ENCODE results near the gene NHSL2.

Gene NHSL2

DNA sequence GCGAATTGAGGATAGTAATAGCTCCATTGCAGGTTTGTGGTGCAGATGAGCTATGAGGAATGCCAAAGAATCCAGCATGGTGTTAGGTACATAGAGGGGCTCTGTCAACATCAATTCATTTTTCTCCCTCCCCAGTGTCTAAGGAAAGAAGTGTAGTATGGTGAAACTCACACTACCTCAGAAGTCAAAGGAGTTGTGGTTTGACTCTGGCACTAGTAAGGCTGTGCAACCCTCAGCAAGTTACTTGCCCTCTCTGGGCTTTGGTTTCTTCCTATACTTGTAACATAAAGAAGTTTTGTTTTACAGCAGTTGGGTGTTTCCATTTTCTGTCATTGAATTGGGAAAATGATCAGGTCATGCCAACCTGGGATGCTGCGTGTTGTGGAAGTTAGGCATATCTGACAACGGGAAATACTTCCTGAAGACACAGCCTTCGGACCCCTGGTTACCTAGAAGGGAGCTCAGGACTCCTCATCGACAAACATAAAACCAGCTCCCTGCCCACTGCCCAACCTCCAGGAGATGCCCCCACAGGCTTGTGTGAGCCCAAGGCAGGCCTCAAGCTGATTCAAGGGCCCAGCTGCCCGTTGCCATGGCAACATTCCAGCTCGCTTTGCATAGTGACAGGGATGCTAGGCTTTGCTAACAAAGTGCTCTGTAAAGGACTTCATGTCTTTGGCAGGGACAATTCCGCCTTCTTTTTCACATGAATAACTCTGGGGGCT, 149.7 kb downstream of the NHSL2 start:
- ChIA-PET POLR2A (no interaction called here), CTCF (interaction anchor here (0.9 to 1.7 kb wide), 2 partner anchors 15 to 66 kb away, joined by 3 to 4 read pairs; no protein-coding TSS in a partner anchor)
- TF ChIP-seq, protein P1, sequence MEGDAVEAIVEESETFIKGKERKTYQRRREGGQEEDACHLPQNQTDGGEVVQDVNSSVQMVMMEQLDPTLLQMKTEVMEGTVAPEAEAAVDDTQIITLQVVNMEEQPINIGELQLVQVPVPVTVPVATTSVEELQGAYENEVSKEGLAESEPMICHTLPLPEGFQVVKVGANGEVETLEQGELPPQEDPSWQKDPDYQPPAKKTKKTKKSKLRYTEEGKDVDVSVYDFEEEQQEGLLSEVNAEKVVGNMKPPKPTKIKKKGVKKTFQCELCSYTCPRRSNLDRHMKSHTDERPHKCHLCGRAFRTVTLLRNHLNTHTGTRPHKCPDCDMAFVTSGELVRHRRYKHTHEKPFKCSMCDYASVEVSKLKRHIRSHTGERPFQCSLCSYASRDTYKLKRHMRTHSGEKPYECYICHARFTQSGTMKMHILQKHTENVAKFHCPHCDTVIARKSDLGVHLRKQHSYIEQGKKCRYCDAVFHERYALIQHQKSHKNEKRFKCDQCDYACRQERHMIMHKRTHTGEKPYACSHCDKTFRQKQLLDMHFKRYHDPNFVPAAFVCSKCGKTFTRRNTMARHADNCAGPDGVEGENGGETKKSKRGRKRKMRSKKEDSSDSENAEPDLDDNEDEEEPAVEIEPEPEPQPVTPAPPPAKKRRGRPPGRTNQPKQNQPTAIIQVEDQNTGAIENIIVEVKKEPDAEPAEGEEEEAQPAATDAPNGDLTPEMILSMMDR (IDR thresholded peaks at IDR 0.05; ENCODE audit: control extremely low read depth, extremely low read depth, low read depth, missing control alignments), result no peak
- DNase-seq (ENCODE audit: extremely low spot score), result no peak

DNA sequence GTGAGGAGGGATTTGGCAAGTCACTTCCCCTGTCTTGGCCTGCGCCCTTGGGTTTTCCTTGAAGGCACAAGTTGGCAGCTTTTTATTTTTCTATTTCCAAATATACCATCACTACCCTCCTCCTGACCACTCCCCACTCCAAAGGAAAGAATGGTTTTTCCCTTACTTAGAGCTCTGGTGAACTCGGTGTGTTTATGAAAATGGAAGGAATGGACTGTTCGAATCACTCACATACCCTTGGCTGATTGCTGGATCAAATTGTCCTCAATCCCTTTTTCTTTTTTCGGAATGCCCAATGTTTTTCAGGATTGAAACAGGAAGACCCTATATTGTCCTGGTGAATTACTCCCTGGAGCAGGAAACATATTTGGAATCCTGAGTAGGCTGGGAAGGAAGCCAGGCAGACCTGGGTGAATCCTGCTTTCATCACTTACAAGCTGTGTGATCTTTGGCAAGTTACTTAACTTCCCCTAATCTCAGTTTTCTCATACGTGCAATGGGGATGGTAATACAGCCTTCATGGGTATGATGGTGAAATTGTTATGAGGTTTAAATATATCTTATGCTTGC, 150.4 kb downstream of the NHSL2 start:
- TF ChIP-seq, protein P1 (IDR thresholded peaks at IDR 0.05; ENCODE audit: control extremely low read depth, extremely low read depth, low read depth, missing control alignments), result no peak
- DNase-seq (ENCODE audit: extremely low spot score), result no peak
- CTCF ChIA-PET, result interaction anchor here (0.9 to 1.7 kb wide), 2 partner anchors 15 to 66 kb away, joined by 3 to 4 read pairs; no protein-coding TSS in a partner anchor
- POLR2A ChIA-PET, result no interaction called here

DNA sequence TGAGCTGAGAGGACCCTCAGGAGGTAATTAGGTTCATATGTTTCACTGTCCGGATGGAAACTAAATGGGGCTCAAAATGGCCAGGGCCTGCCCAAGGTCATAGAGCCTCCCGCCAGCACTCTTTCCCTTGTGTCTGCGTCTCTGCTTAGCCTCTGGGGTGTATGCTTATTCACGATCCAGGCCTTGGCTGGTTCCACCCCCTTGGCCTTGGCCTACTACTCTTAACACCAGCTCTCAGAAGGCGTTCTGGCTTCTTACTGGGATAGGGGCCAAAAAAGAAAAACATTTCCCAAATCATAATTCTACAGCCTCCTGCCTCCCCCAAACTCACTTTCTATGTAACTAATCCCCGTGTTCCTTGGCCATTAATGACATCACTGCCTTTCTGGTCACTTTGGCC, 152.3 kb downstream of the NHSL2 start:
- ChIA-PET CTCF (no interaction called here), POLR2A (no interaction called here)
- TF ChIP-seq, protein P1 (IDR thresholded peaks at IDR 0.05; ENCODE audit: control extremely low read depth, extremely low read depth, low read depth, missing control alignments), result no peak
- DNase-seq (ENCODE audit: extremely low spot score), result no peak

DNA sequence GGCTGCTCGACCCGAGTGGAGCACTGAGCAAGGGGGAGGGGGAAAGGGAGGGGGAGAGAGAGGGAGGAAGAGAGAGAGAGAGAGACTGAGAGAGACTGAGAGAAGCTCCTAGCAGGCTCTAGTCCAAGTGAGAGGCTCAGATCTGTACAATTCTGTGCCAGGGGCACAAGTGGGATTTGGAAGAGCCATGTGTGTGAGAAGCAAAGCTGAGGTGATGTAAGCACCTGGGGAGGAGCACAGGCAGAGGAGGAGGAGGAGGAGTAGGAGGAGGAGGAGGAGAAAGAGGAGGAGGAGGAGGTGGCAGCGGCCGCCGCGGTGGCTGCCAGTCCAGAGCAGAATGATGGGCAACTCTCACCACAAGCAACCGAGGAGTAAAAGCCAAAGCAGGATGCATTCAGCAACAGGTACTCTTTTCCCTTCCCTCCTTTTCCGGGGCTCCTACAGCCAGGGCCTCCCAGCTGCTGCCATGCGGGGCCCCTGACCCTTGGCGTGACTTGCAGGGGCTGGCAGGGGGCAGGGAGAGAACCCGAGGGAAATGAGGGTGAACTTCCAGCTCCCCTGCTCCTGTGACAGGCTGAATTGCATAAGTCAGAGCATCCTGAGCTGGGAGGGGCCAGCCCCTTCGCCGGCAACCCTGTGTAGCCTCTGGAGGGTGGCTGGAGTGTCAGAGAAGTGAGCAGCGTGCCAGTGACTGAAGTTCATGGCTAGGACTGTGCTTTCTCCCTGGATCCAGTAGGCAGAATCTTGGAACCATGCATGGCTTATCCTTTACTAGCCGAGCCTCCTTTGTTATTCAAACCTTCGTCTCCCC, 158.9 kb downstream of the NHSL2 start:
- TF ChIP-seq, protein P1 (IDR thresholded peaks at IDR 0.05; ENCODE audit: control extremely low read depth, extremely low read depth, low read depth, missing control alignments), result no peak
- POLR2A ChIA-PET, result no interaction called here
- no peak for DNase-seq (ENCODE audit: extremely low spot score)
- CTCF ChIA-PET, result no interaction called here

DNA sequence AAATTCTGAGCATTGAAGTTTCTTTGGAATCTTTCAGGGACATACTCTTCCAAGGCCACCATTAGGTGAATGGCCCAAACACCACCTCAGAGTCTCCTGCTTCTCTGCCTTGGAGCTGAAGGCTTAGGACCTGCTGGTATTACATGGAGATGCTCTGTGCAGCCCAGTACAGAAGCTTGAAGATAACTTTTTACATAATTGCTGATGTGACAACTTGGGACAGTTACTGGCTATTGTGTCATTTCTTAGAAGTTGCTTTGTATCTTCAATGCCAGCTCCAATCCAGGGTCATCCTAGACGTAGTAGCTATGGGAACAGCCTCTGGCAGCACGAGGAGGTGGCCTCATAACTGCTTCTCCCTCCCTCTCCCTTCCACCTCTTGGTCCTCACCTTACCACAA, 160.6 kb downstream of the NHSL2 start:
- TF ChIP-seq, protein P1 (IDR thresholded peaks at IDR 0.05; ENCODE audit: control extremely low read depth, extremely low read depth, low read depth, missing control alignments), result no peak
- ChIA-PET POLR2A (no interaction called here), CTCF (no interaction called here)
- DNase-seq (ENCODE audit: extremely low spot score), result no peak

DNA sequence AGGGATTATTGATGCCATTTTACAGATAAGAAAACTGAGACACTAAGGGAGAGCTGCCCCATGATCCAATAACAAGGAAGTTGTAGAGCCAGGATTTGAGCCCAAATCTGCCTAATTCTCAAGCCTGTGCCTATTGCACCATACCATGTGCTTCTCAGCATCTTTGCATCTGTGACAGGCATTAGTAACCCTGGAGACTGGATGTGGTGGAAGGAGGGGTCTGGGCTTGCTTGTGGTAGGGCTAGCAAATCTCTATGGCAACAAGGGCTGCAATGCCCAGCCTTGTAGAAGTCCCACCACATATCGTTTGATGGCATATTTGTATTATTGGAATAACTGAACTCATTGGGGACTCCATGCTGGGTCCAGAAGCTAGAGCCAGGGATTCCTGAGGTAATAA, 163.0 kb downstream of the NHSL2 start:
- CTCF ChIA-PET, result interaction anchor here (0.9 to 1.9 kb wide), 3 partner anchors 20 to 54 kb away, joined by 3 to 4 read pairs (median 3); no protein-coding TSS in a partner anchor

More for the DNA sequence above, 163.0 kb downstream of the NHSL2 start:
- POLR2A ChIA-PET, result no interaction called here
- TF ChIP-seq, protein P1 (IDR thresholded peaks at IDR 0.05; ENCODE audit: control extremely low read depth, extremely low read depth, low read depth, missing control alignments), result no peak
- DNase-seq (ENCODE audit: extremely low spot score), result no peak

Data from GM10248 (cell line).